ENCODE measurements around the gene ZNF358. TPM values are rescaled to one million over a fixed set of nuclear protein-coding genes. Genes with fewer than 3 reads are reported as not detected.

Gene ZNF358
- total and polyA plus RNA-seq, 2 of the 13 experiments (the other 11 are each of a cell fraction or from before 2014, with no cell fraction given), result 9.1 to 37.0 TPM

GRCh38 chr19:7505682-7506384 is 10.1 kb upstream of the ZNF358 start:
- H3K27me3 ChIP-seq (ENCODE audit: control insufficient read depth in 1 of 2, insufficient read depth in 2 of 2, low read length in 2 of 2), result peaks cover 0 to under 1% of the 10 kb centered on the region in 2 experiments; a peak in 1 of 5 replicates
- peak overlapping the region; percentile 69 for H3K4me2 ChIP-seq (ENCODE audit: low read depth, low read length)
- no peaks in the 10 kb centered on the region for H3K79me2 ChIP-seq (ENCODE audit: insufficient read depth, low read length)
- H3K4me3 ChIP-seq (replicated peaks in 1 of 3; ENCODE audit: insufficient read depth in 1 of 3, low read depth in 2 of 3, low read length in 3 of 3), result peak overlapping the region in 2 of 3 experiments; percentile 2 to 48; a peak in 1 of 6 replicates
- ATAC-seq (peak; percentile 31), FAIRE-seq (no peak), DNase-seq (ENCODE audit: low spot score) (no peak)
- no peaks in the 10 kb centered on the region for H4K20me1 ChIP-seq (ENCODE audit: insufficient read depth, low read length)
- in situ Hi-C loops (cut with HindIII; ENCODE audit: extremely low pct_ligation_motif_present, low pct_unique_long_range_greater_than_20kb), result no loop called here
- H3K9ac ChIP-seq (ENCODE audit: insufficient read depth, low read depth, low read length), result no peak overlapping the region
- H3K27ac ChIP-seq (ENCODE audit: extremely low read length, insufficient read depth, low read length), result no peak overlapping the region
- intact Hi-C loops (cut with micrococcal nuclease; ENCODE audit: unreplicated experiment), result no loop called here
- H3K4me1 ChIP-seq (ENCODE audit: insufficient read depth, low read length), result peaks cover 8% of the 10 kb centered on the region
- ChIA-PET POLR2A (interaction anchor here (0.8 to 1.7 kb wide), 7 partner anchors 9 to 438 kb away, joined by 3 to 14 read pairs (median 3); partner anchors contain the start of genes MCOLN1 and ZNF358), CTCF (ENCODE audit: low intra/inter-chr PET ratio, low total read pairs) (no interaction called here)
- WGBS (ENCODE audit: low lambda C conversion rate), result 26% methylated on average over 7 of the region's 33 CpGs
- no peaks in the 10 kb centered on the region for H3K36me3 ChIP-seq (replicated peaks in 1 of 2; ENCODE audit: control insufficient read depth in 1 of 2, insufficient read depth in 2 of 2, low read length in 2 of 2)
- no TSS peak for BruUV-seq (replicated peaks)
- no peaks in the 10 kb centered on the region for H3K9me3 ChIP-seq (ENCODE audit: low read length)
- H2AFZ ChIP-seq (ENCODE audit: low read length), result no peak overlapping the region
- TF ChIP-seq REST (IDR thresholded peaks at IDR 0.05; ENCODE audit: borderline replicate concordance in 1 of 2, low read depth in 1 of 2, low read length in 2 of 2), result peak; percentile 46 to 88
- TF ChIP-seq KIAA2018 (CRISPR knock-in tag; IDR thresholded peaks at IDR 0.05; ENCODE audit: borderline replicate concordance), result no peak
- TF ChIP-seq ZNF292 (CRISPR knock-in tag; IDR thresholded peaks at IDR 0.05; ENCODE audit: borderline replicate concordance, low read depth), result no peak
- no peak for TF ChIP-seq RCOR2 (CRISPR knock-in tag; IDR thresholded peaks at IDR 0.05)
- TF ChIP-seq HMGXB4 (CRISPR knock-in tag; IDR thresholded peaks at IDR 0.05; ENCODE audit: borderline replicate concordance in 1 of 2, low read depth in 1 of 2), result no peak
- TF ChIP-seq AHR (CRISPR knock-in tag; IDR thresholded peaks at IDR 0.05), result no peak
- TF ChIP-seq ELF4 (CRISPR knock-in tag; IDR thresholded peaks at IDR 0.05; ENCODE audit: borderline replicate concordance), result no peak
- TF ChIP-seq MAF1 (CRISPR knock-in tag; IDR thresholded peaks at IDR 0.05; ENCODE audit: borderline replicate concordance), result no peak

Measured in HepG2 (cell line).